Kidney (tissue), 14 donors: ENCODE results near the gene PRKN. TPM values are rescaled to one million over a fixed set of nuclear protein-coding genes. Genes with fewer than 3 reads are reported as not detected.

Source experiments
- DNase-seq, 5 donors: peaks; one replicate each; pipeline ENCODE4 v3.0.0-alpha.2; 2013 to 2020
- FAIRE-seq: peaks from 2 replicates; lab custom pipeline; 2012; peaks lifted over from hg19 to GRCh38; lab: Jason Lieb, UNC
- H3K27ac ChIP-seq, 2 donors: one replicate each; pipeline ENCODE4 v1.7.0; 2013; ENCODE audit warnings: low read depth in 2 of 2, low read length in 2 of 2, inconsistent platforms in 1 of 2
- H3K27me3 ChIP-seq: one replicate; pipeline ENCODE4 v1.7.1; 2013; ENCODE audit warnings: low read length, inconsistent platforms; ENCODE audit not compliant: control insufficient read depth, insufficient read depth
- H3K36me3 ChIP-seq, 3 donors: one replicate each; pipeline versions ENCODE4 v1.7.0 to v1.7.1; 2013; ENCODE audit warnings: low read length in 3 of 3, control low read depth in 1 of 3, inconsistent platforms in 1 of 3; ENCODE audit not compliant: insufficient read depth in 3 of 3, control insufficient read depth in 2 of 3
- H3K4me1 ChIP-seq, 3 donors: one replicate each; pipeline versions ENCODE4 v1.7.0 to v1.7.1; 2013; ENCODE audit warnings: low read length in 3 of 3, inconsistent platforms in 1 of 3, low read depth in 1 of 3; ENCODE audit not compliant: control insufficient read depth in 2 of 3, insufficient read depth in 2 of 3
- H3K4me3 ChIP-seq, 3 donors: one replicate each; pipeline versions ENCODE4 v1.7.0 to v1.8.1; 2013; ENCODE audit warnings: low read length in 3 of 3, control low read depth in 1 of 3, inconsistent platforms in 1 of 3
- H3K9ac ChIP-seq, 3 donors: one replicate each; pipeline versions ENCODE4 v1.7.0 to v1.7.1; 2013; ENCODE audit warnings: low read length in 3 of 3, control low read depth in 1 of 3, inconsistent platforms in 1 of 3
- H3K9me3 ChIP-seq, 3 donors: one replicate each; pipeline versions ENCODE4 v1.7.0 to v1.7.1; 2013; ENCODE audit warnings: low read length in 3 of 3, control low read depth in 1 of 3, inconsistent platforms in 1 of 3; ENCODE audit not compliant: control insufficient read depth in 2 of 3, insufficient read depth in 1 of 3
- CTCF ChIP-seq: IDR thresholded peaks from 3 replicates; pipeline ENCODE4 v1.5.1; 2012; ENCODE audit warnings: mild to moderate bottlenecking, moderate library complexity, borderline replicate concordance; ENCODE audit not compliant: insufficient read depth; ENCODE audit errors: extremely low read depth
- intact Hi-C: fragments of 100-400 bp; cut with DNase I; formaldehyde crosslinking; loops from one replicate; pipeline ENCODE4 v1.11.1; 2022
- polyA plus RNA-seq: library from polyadenylated mRNA; stranded (reverse); fragments of 350-450 nt; fragmentation: Illumina TruSeq; extraction: RNeasy Lipid Tissue Mini Kit (QIAGEN cat#74804); gene quantifications from one replicate; pipeline ENCODE4 v1.2.3, GENCODE V29; 2014; ENCODE audit warnings: low read depth, low replicate concordance; ENCODE audit not compliant: insufficient read depth
- total RNA-seq: library from RNA; stranded (reverse); fragmentation: NEBNext Ultra II Directional; extraction: Animal tissue kit (Norgen Biotek cat#: 25700); gene quantifications from one replicate; pipeline ENCODE4 v1.2.1, GENCODE V29; 2021
- donor health status: control.
- donor health status: control.
- donor health status: control.
- donor health status: control.
- donor health status: control.
- donor health status: DM: yes; HTN: yes; CAD: no.
- donor health status: Normal renal cell carcinoma (clear cell type).

The PRKN gene
- total and polyA plus RNA-seq, 2 donors from 2014 or later, result 8.6 to 10.4 TPM

GRCh38 chr6:161376367-161376766 lies 1351.2 kb downstream of the PRKN start:
- H3K27me3 ChIP-seq, result no peaks in the 10 kb centered on the region
- TF ChIP-seq CTCF, result no peak
- H3K4me1 ChIP-seq, result peaks cover 0 to 3% (median 2%) of the 10 kb centered on the region in 3 donors
- FAIRE-seq, result no peak
- no peaks in the 10 kb centered on the region for H3K9me3 ChIP-seq
- no peak for DNase-seq
- no peak overlapping the region for H3K4me3 ChIP-seq
- H3K9ac ChIP-seq, result no peak overlapping the region
- H3K36me3 ChIP-seq, result no peaks in the 10 kb centered on the region
- H3K27ac ChIP-seq, result no peak overlapping the region
- intact Hi-C loops, result loop anchor here (10.0 kb wide), 1 partner anchor 642 kb away; no protein-coding TSS in a partner anchor

- H3K4me3 ChIP-seq, result no peak overlapping the region
- H3K9me3 ChIP-seq, result no peaks in the 10 kb centered on the region
- H3K27me3 ChIP-seq, result no peaks in the 10 kb centered on the region
- H3K9ac ChIP-seq, result no peak overlapping the region
- intact Hi-C loops, result loop anchor here (5.0 to 10.0 kb wide), 2 partner anchors 448 to 640 kb away; no protein-coding TSS in a partner anchor
- FAIRE-seq, result no peak
- H3K4me1 ChIP-seq, result peaks cover 0 to 3% (median 2%) of the 10 kb centered on the region in 3 donors
- no peak overlapping the region for H3K27ac ChIP-seq
- DNase-seq, result peak in 2 of 5 donors; percentile 31 to 88
- TF ChIP-seq CTCF, result no peak
- no peaks in the 10 kb centered on the region for H3K36me3 ChIP-seq
Observed at GRCh38 chr6:161374971-161375873, 1352.3 kb downstream of the PRKN start.

- Histone ChIP-seq H3K9me3 (no peaks in the 10 kb centered on the region), H3K27ac (no peak overlapping the region), H3K36me3 (no peaks in the 10 kb centered on the region), H3K27me3 (no peaks in the 10 kb centered on the region), H3K9ac (peak overlapping the region in 1 of 3 donors; percentile 40), H3K4me3 (peak overlapping the region in 1 of 3 donors; percentile 4), H3K4me1 (peaks cover 0 to 2% (median 0%) of the 10 kb centered on the region in 3 donors)
- TF ChIP-seq CTCF, result peak; percentile 99
- FAIRE-seq (no peak), DNase-seq (peak in 4 of 5 donors; percentile 64 to 81 (median 72))
- intact Hi-C loops, result loop anchor here (5.0 to 10.0 kb wide), 2 partner anchors 447 to 639 kb away; no protein-coding TSS in a partner anchor
Observed at GRCh38 chr6:161373905-161374451, 1353.6 kb downstream of the PRKN start.
